H1 (cell line): Measurements from ENCODE around the gene CCDC33. TPM values are rescaled to one million over a fixed set of nuclear protein-coding genes. Genes with fewer than 3 reads are reported as not detected.
A peak's percentile ranks its signal among the peaks of the same experiment; 100 is the strongest.

Source experiments
- CTCF ChIA-PET: fragments of 300-600 bp; sonication (Branson Sonifier 250); formaldehyde crosslinking; loops from one replicate; lab custom pipeline; 2021; ENCODE audit not compliant: partially characterized antibody; lab: Charles Lee
- POLR2A ChIA-PET: fragments of 300-600 bp; sonication (Branson Sonifier 250); formaldehyde crosslinking; loops from one replicate; lab custom pipeline; 2021; ENCODE audit warnings: inconsistent platforms; ENCODE audit not compliant: partially characterized antibody; lab: Charles Lee
- DNase-seq, 2 experiments: peaks; one replicate each; pipeline versions ENCODE4 v3.0.0 to v3.0.0-alpha.2; 2010 to 2022; ENCODE audit warnings: low spot score in 2 of 2, low read depth in 1 of 2, mixed read lengths in 1 of 2
- FAIRE-seq: peaks from 2 replicates; lab custom pipeline; 2011; peaks lifted over from hg19 to GRCh38; lab: Jason Lieb, UNC
- H2AFZ ChIP-seq: 2 replicates; pipeline ENCODE4 v1.8.1; 2012; ENCODE audit warnings: low read length, inconsistent platforms
- H2AK5ac ChIP-seq: 2 replicates; pipeline ENCODE4 v1.6.1; 2013; ENCODE audit warnings: low read depth, low read length
- H2BK120ac ChIP-seq: replicated peaks from 2 replicates; pipeline ENCODE3; 2013; ENCODE audit warnings: low read depth, low read length, inconsistent platforms
- H2BK12ac ChIP-seq: 2 replicates; pipeline ENCODE4 v1.6.1; 2013; ENCODE audit warnings: low read depth, low read length
- H2BK15ac ChIP-seq: 2 replicates; pipeline ENCODE4 v1.6.1; 2013; ENCODE audit warnings: low read length
- H2BK20ac ChIP-seq: 2 replicates; pipeline ENCODE4 v1.6.1; 2013; ENCODE audit warnings: low read length
- H2BK5ac ChIP-seq: 2 replicates; pipeline ENCODE4 v1.6.1; 2013; ENCODE audit warnings: low read depth, low read length
- H3K14ac ChIP-seq: 2 replicates; pipeline ENCODE4 v1.6.1; 2013; ENCODE audit warnings: inconsistent platforms; ENCODE audit not compliant: insufficient read length
- H3K18ac ChIP-seq: 2 replicates; pipeline ENCODE4 v1.6.1; 2013; ENCODE audit warnings: low read length; ENCODE audit errors: extremely low read depth
- H3K23ac ChIP-seq: 2 replicates; pipeline ENCODE4 v1.6.1; 2013; ENCODE audit warnings: inconsistent platforms; ENCODE audit not compliant: insufficient read length
- H3K23me2 ChIP-seq: 2 replicates; pipeline ENCODE4 v1.6.1; 2013; ENCODE audit warnings: low read depth, low read length
- H3K27ac ChIP-seq: 2 replicates; pipeline ENCODE4 v1.6.1; 2011; ENCODE audit warnings: low read depth, low read length, inconsistent platforms
- H3K27me3 ChIP-seq, 4 experiments: replicated peaks in 1 of 4; 1 replicate in 1 of 4; 2 replicates in 3 of 4; pipeline versions ENCODE4 v1.6.1 to v1.8.1; 2011 to 2013; ENCODE audit warnings: low read length in 3 of 4, mild to moderate bottlenecking in 3 of 4, inconsistent platforms in 2 of 4, mixed read lengths in 2 of 4, moderate library complexity in 1 of 4; ENCODE audit not compliant: control insufficient read depth in 3 of 4, insufficient read depth in 3 of 4; ENCODE audit errors: extremely low read depth in 1 of 4
- H3K36me3 ChIP-seq, 4 experiments: 2 replicates each; pipeline versions ENCODE4 v1.6.1 to v1.8.1; 2011 to 2013; ENCODE audit warnings: mild to moderate bottlenecking in 4 of 4, low read length in 3 of 4, moderate library complexity in 2 of 4, control low read depth in 1 of 4, inconsistent platforms in 1 of 4; ENCODE audit not compliant: insufficient read depth in 4 of 4, control insufficient read depth in 2 of 4
- H3K4ac ChIP-seq: replicated peaks from 2 replicates; pipeline ENCODE3; 2013; ENCODE audit warnings: low read length, low read depth, mixed read lengths, inconsistent platforms; ENCODE audit not compliant: insufficient read length
- H3K4me1 ChIP-seq, 4 experiments: replicated peaks in 1 of 4; 1 replicate in 1 of 4; 2 replicates in 3 of 4; pipeline versions ENCODE4 v1.6.1 to v1.8.1; 2011 to 2013; ENCODE audit warnings: low read length in 3 of 4, inconsistent platforms in 2 of 4, mixed read lengths in 1 of 4; ENCODE audit not compliant: insufficient read depth in 4 of 4, control insufficient read depth in 3 of 4
- H3K4me2 ChIP-seq, 2 experiments: 2 replicates each; pipeline versions ENCODE4 v1.6.1 to v1.8.1; 2011 to 2013; ENCODE audit warnings: low read depth in 2 of 2, low read length in 2 of 2, control low read depth in 1 of 2, inconsistent platforms in 1 of 2, mild to moderate bottlenecking in 1 of 2; ENCODE audit not compliant: insufficient read depth in 1 of 2
- H3K4me3 ChIP-seq, 4 experiments: fragments of 200-600, 300-600 bp in 1 of 4; sonication (generic), shearing (Covaris generic), sonication (Bioruptor Twin) in 1 of 4; 2 replicates each; pipeline versions ENCODE4 v1.5.1 to v1.8.1; 2011 to 2016; ENCODE audit warnings: low read length in 4 of 4, low read depth in 3 of 4, control low read depth in 2 of 4, inconsistent platforms in 2 of 4, mild to moderate bottlenecking in 2 of 4, mixed read lengths in 1 of 4, moderate library complexity in 1 of 4; ENCODE audit not compliant: insufficient read depth in 2 of 4; ENCODE audit errors: extremely low read depth in 1 of 4
- H3K56ac ChIP-seq: replicated peaks from 2 replicates; pipeline ENCODE3; 2013; ENCODE audit warnings: low read depth, mild to moderate bottlenecking, mixed read lengths, low read length, inconsistent platforms; ENCODE audit not compliant: insufficient read length
- H3K79me1 ChIP-seq: 2 replicates; pipeline ENCODE4 v1.6.1; 2013; ENCODE audit warnings: low read depth, low read length, control low read depth
- H3K79me2 ChIP-seq, 2 experiments: 2 replicates each; pipeline versions ENCODE4 v1.6.1 to v1.8.1; 2012 to 2013; ENCODE audit warnings: low read length in 2 of 2, mild to moderate bottlenecking in 2 of 2, inconsistent platforms in 1 of 2; ENCODE audit not compliant: insufficient read depth in 2 of 2, control insufficient read depth in 1 of 2
- H3K9ac ChIP-seq, 4 experiments: replicated peaks in 1 of 4; 1 replicate in 1 of 4; 2 replicates in 3 of 4; pipeline versions ENCODE4 v1.6.1 to v1.8.1; 2011 to 2013; ENCODE audit warnings: low read depth in 3 of 4, low read length in 3 of 4, control low read depth in 2 of 4, mild to moderate bottlenecking in 2 of 4, moderate library complexity in 2 of 4, inconsistent platforms in 1 of 4; ENCODE audit errors: extremely low read depth in 1 of 4
- H3K9me3 ChIP-seq, 2 experiments: 2 replicates each; pipeline versions ENCODE4 v1.6.1 to v1.8.1; 2012 to 2013; ENCODE audit warnings: mild to moderate bottlenecking in 2 of 2, moderate library complexity in 2 of 2, control low read depth in 1 of 2, inconsistent platforms in 1 of 2, low read depth in 1 of 2, low read length in 1 of 2, mixed read lengths in 1 of 2; ENCODE audit not compliant: insufficient read depth in 2 of 2
- H4K20me1 ChIP-seq, 2 experiments: replicated peaks in 1 of 2; 2 replicates each; pipeline versions ENCODE3 to v1.8.1; 2011 to 2013; ENCODE audit warnings: inconsistent platforms in 2 of 2, low read length in 2 of 2, mild to moderate bottlenecking in 1 of 2; ENCODE audit not compliant: insufficient read depth in 2 of 2, control insufficient read depth in 1 of 2
- H4K5ac ChIP-seq: 2 replicates; pipeline ENCODE4 v1.6.1; 2013; ENCODE audit warnings: low read length, low read depth, mixed read lengths, inconsistent platforms; ENCODE audit not compliant: insufficient read length
- H4K8ac ChIP-seq: 2 replicates; pipeline ENCODE4 v1.8.0; 2013; ENCODE audit warnings: mild to moderate bottlenecking, moderate library complexity, low read length, inconsistent platforms; ENCODE audit not compliant: insufficient read depth; ENCODE audit errors: extremely low read depth
- H4K91ac ChIP-seq: replicated peaks from 2 replicates; pipeline ENCODE3; 2013; ENCODE audit warnings: low read length, mixed read lengths, inconsistent platforms; ENCODE audit not compliant: insufficient read length
- ATF2 ChIP-seq: IDR thresholded peaks from 2 replicates; pipeline ENCODE4 v1.6.1; 2012; ENCODE audit warnings: low read length, inconsistent platforms
- CREB1 ChIP-seq: IDR thresholded peaks from 2 replicates; pipeline ENCODE4 v1.6.1; 2012; ENCODE audit warnings: inconsistent platforms
- EZH2 ChIP-seq: fragments of 200-600 bp; sonication (generic); IDR thresholded peaks from 2 replicates; pipeline ENCODE4 v1.7.1; 2012; ENCODE audit warnings: low read depth, mild to moderate bottlenecking, moderate library complexity, low read length, inconsistent platforms; ENCODE audit not compliant: severe bottlenecking
- FOSL1 ChIP-seq: IDR thresholded peaks from 2 replicates; pipeline ENCODE4 v1.6.1; 2011; ENCODE audit warnings: mild to moderate bottlenecking, low read depth, low read length, moderate library complexity; ENCODE audit not compliant: insufficient read depth
- SIN3A ChIP-seq, 2 experiments: IDR thresholded peaks in 1 of 2; conservative IDR thresholded peaks in 1 of 2; 2 replicates each; pipeline ENCODE4 v1.6.1; 2011 to 2012; ENCODE audit warnings: low read length in 2 of 2, improper control_type of control experiment in 1 of 2, low read depth in 1 of 2, mild to moderate bottlenecking in 1 of 2
- WGBS, 2 experiments: shearing (Covaris generic) in 1 of 2; methylation state at CpG; one replicate each; pipeline versions ENCODE4 v1.1.6 to v1.1.7; 2013 to 2015; ENCODE audit warnings: low lambda C conversion rate in 2 of 2, mixed read lengths in 2 of 2, inconsistent platforms in 1 of 2, low coverage in 1 of 2, missing lambda C conversion rate in 1 of 2; ENCODE audit not compliant: insufficient replicate concordance in 2 of 2, insufficient coverage in 1 of 2, insufficient read length in 1 of 2; ENCODE audit errors: extremely low coverage in 1 of 2, missing lambda C conversion rate in 1 of 2; 5-methylcytosine and 5-hydroxymethylcytosine counted together
- polyA plus RNA-seq, 7 experiments: library from polyadenylated mRNA; depleted of rRNA in 3 of 7; stranded (reverse) in 5 of 7; unstranded in 2 of 7; fragments of >200 nt in 5 of 7; fragments of 200-250 nt in 2 of 7; gene quantifications; 1 replicate in 5 of 7; 2 replicates in 1 of 7; 4 replicates in 1 of 7; pipeline versions ENCODE4 v1.2.1 to v1.2.3, GENCODE V29; 2011 to 2013; ENCODE audit warnings: missing spikeins in 2 of 7, mixed read lengths in 2 of 7
- total RNA-seq: library from RNA; stranded (reverse); fragmentation: NEBNext Ultra II Directional; extraction: Animal tissue kit (Norgen Biotek cat#: 25700); gene quantifications from 2 replicates; pipeline ENCODE4 v1.2.1, GENCODE V29; 2021

CCDC33 gene
- total and polyA plus RNA-seq, 2 of the 8 experiments (the other 6 are each of a cell fraction or from before 2014, with no cell fraction given), result 2.0 to 2.7 TPM

- no peak overlapping the region for H3K56ac ChIP-seq
- H2BK5ac ChIP-seq, result 0 out of 2 replicates have a peak overlapping the region, but pooled peaks have one; percentile 24
- H3K4me3 ChIP-seq, result no peak overlapping the region
- DNase-seq (no peak), FAIRE-seq (no peak)
- H3K9ac ChIP-seq, result no peak overlapping the region
- H3K23me2 ChIP-seq, result no peaks in the 10 kb centered on the region
- no peak overlapping the region for H2AFZ ChIP-seq
- H3K36me3 ChIP-seq, result no peaks in the 10 kb centered on the region
- no peak overlapping the region for H2BK120ac ChIP-seq
- H2AK5ac ChIP-seq, result peak overlapping the region; percentile 53; the same call in 1 of the 2 replicates
- H3K27ac ChIP-seq, result no peak overlapping the region
- H4K91ac ChIP-seq, result no peak overlapping the region
- H4K5ac ChIP-seq, result no peak overlapping the region
- ChIA-PET POLR2A (interaction anchor here (0.6 to 1.9 kb wide), 3 partner anchors 12 to 205 kb away, joined by 3 to 4 read pairs (median 3); no protein-coding TSS in a partner anchor), CTCF (interaction anchor here (0.7 to 18.1 kb wide), 7 partner anchors 17 to 290 kb away, joined by 3 to 353 read pairs (median 3); no protein-coding TSS in a partner anchor)
- 0 out of 2 replicates have a peak overlapping the region, but pooled peaks have one; percentile 9 for H2BK12ac ChIP-seq
- H3K9me3 ChIP-seq, result no peaks in the 10 kb centered on the region
- no peaks in the 10 kb centered on the region for H3K79me1 ChIP-seq
- no peak overlapping the region for H3K18ac ChIP-seq
- peak overlapping the region; percentile 72; the same call in 1 of the 2 replicates for H2BK15ac ChIP-seq
- no peak overlapping the region for H3K4me2 ChIP-seq
- H3K4ac ChIP-seq, result no peak overlapping the region
- H3K14ac ChIP-seq, result no peak overlapping the region
- H3K23ac ChIP-seq, result no peak overlapping the region
- H2BK20ac ChIP-seq, result no peak overlapping the region
- H3K4me1 ChIP-seq, result peaks cover 0 to 14% (median 9%) of the 10 kb centered on the region in 4 experiments; a peak in 4 of 7 replicates
- H3K79me2 ChIP-seq, result no peaks in the 10 kb centered on the region
- no peaks in the 10 kb centered on the region; a peak in 1 of 7 replicates for H3K27me3 ChIP-seq
- TF ChIP-seq FOSL1, result no peak
- TF ChIP-seq SIN3A (conservative IDR thresholded peaks at IDR 0.05 in 1 of 2, IDR thresholded peaks at IDR 0.05 in 1 of 2; ENCODE audit: low read depth in 1 of 2, low read length in 2 of 2), result no peak
- no peak for TF ChIP-seq CREB1
- TF ChIP-seq ATF2, result no peak
- no peak for TF ChIP-seq EZH2
- 72% methylated on average over 9 of the region's 10 CpGs; no CpG with 5 or more reads in 1 of the 2 experiments for WGBS, 2 experiments
- H4K8ac ChIP-seq, result no peak overlapping the region; the same call in 1 of the 2 replicates
- H4K20me1 ChIP-seq, result no peaks in the 10 kb centered on the region
Observed at GRCh38 chr15:74328331-74329056, 92.4 kb downstream of the CCDC33 start.
